Measurements from ENCODE around the gene AURKB. TPM values are rescaled to one million over a fixed set of nuclear protein-coding genes. Genes with fewer than 3 reads are reported as not detected.

The AURKB gene
- total RNA-seq, 1 donor from 2014 or later: 136 TPM

GRCh38 chr17:8224891-8225812 lies 14.8 kb upstream of the AURKB start:
- no peak for DNase-seq (ENCODE audit: low read depth)
- no peak for TF ChIP-seq CTCF (conservative IDR thresholded peaks at IDR 0.05; ENCODE audit: low read depth, low read length)
- H3K4me3 ChIP-seq (ENCODE audit: low read depth, low read length): no peak overlapping the region

GRCh38 chr17:8223356-8224126 lies 13.2 kb upstream of the AURKB start:
- no peak for DNase-seq (ENCODE audit: low read depth)
- peak overlapping the region; percentile 93 for H3K4me3 ChIP-seq (ENCODE audit: low read depth, low read length)
- peak; percentile 16 for TF ChIP-seq CTCF (conservative IDR thresholded peaks at IDR 0.05; ENCODE audit: low read depth, low read length)

- peak overlapping the region; percentile 93 for H3K4me3 ChIP-seq (ENCODE audit: low read depth, low read length)
- DNase-seq (ENCODE audit: low read depth): peak; percentile 45
- no peak for TF ChIP-seq CTCF (conservative IDR thresholded peaks at IDR 0.05; ENCODE audit: low read depth, low read length)
Measured at GRCh38 chr17:8222630-8223355, 12.4 kb upstream of the AURKB start.

GRCh38 chr17:8222380-8222629 lies 11.9 kb upstream of the AURKB start:
- TF ChIP-seq CTCF (conservative IDR thresholded peaks at IDR 0.05; ENCODE audit: low read depth, low read length): no peak
- H3K4me3 ChIP-seq (ENCODE audit: low read depth, low read length): peak overlapping the region; percentile 93
- DNase-seq (ENCODE audit: low read depth): peak; percentile 80

- DNase-seq (ENCODE audit: low read depth): peak; percentile 56
- H3K4me3 ChIP-seq (ENCODE audit: low read depth, low read length): peak overlapping the region; percentile 93
- TF ChIP-seq CTCF (conservative IDR thresholded peaks at IDR 0.05; ENCODE audit: low read depth, low read length): no peak
Measured at GRCh38 chr17:8221663-8222379, 11.4 kb upstream of the AURKB start.
